ENCODE measurements around the gene HHIPL1. TPM values are rescaled to one million over a fixed set of nuclear protein-coding genes. Genes with fewer than 3 reads are reported as not detected.

Gene HHIPL1
- total and polyA plus RNA-seq, 4 donors, result 0.31 to 4.0 (median 1.1) TPM

DNA sequence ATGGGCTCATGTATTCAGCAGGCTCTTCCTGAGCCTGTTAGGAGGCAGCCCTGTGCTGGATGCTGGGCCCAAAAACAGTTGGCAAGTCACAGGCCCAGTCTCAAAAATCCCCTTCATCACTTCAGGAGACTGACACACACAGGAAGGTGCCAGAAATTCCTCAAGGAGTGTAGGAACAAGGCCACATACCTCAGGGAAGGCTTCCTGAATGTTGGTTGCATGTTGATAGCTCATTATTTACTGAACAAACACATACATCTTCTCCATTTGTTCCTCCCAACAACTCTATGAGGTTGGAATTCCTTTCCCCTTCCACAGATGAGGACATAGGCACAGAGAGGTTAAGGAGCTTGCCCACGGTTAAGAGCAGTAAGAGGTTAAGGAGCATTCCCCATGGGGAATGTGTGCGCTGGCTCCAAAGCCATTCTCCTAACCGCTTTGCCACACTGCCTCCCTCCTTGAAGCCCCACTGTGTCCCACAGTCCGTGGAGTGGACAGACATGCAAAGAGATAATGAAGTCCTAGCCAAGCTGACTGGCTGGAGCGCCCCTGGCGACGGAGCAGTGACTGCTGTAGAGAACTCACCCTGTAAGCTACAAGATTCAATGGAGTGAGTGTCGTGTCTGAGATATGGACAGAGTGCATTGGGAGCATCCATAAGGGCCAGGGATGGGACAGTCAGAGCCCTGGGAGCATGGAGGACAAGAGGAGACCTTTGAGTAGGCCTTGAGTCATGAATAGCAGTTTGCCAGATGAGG lies 3.3 kb downstream of the HHIPL1 start:
- Histone ChIP-seq H3K9me3 (ENCODE audit: control insufficient read depth in 4 of 4, insufficient read depth in 3 of 4, low read length in 3 of 4) (peaks cover 0 to 3% (median 0%) of the 10 kb centered on the region in 4 donors), H3K36me3 (ENCODE audit: control insufficient read depth in 4 of 4, insufficient read depth in 4 of 4, low read length in 4 of 4) (no peaks in the 10 kb centered on the region), H3K27me3 (ENCODE audit: control insufficient read depth in 3 of 3, insufficient read depth in 3 of 3, low read length in 2 of 3) (peaks cover 0 to 3% (median 0%) of the 10 kb centered on the region in 3 donors), H3K27ac (ENCODE audit: low read depth in 1 of 2, low read length in 1 of 2) (no peak overlapping the region), H3K9ac (ENCODE audit: insufficient read depth in 1 of 2, low read length in 2 of 2) (no peak overlapping the region), H3K4me1 (ENCODE audit: control insufficient read depth in 5 of 5, insufficient read depth in 5 of 5, low read length in 5 of 5) (peaks cover 0 to 11% (median 8%) of the 10 kb centered on the region in 5 donors), H3K4me3 (no peak overlapping the region)
- no peak for ATAC-seq (ENCODE audit: insufficient read depth, low FRiP score)
- TF ChIP-seq, protein P1, sequence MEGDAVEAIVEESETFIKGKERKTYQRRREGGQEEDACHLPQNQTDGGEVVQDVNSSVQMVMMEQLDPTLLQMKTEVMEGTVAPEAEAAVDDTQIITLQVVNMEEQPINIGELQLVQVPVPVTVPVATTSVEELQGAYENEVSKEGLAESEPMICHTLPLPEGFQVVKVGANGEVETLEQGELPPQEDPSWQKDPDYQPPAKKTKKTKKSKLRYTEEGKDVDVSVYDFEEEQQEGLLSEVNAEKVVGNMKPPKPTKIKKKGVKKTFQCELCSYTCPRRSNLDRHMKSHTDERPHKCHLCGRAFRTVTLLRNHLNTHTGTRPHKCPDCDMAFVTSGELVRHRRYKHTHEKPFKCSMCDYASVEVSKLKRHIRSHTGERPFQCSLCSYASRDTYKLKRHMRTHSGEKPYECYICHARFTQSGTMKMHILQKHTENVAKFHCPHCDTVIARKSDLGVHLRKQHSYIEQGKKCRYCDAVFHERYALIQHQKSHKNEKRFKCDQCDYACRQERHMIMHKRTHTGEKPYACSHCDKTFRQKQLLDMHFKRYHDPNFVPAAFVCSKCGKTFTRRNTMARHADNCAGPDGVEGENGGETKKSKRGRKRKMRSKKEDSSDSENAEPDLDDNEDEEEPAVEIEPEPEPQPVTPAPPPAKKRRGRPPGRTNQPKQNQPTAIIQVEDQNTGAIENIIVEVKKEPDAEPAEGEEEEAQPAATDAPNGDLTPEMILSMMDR (IDR thresholded peaks at IDR 0.05; ENCODE audit: control extremely low read depth, extremely low read depth), result no peak
- 85 to 88% methylated on average over 8 of the region's 8 CpGs for WGBS, 2 donors
- DNase-seq, result no peak

DNA sequence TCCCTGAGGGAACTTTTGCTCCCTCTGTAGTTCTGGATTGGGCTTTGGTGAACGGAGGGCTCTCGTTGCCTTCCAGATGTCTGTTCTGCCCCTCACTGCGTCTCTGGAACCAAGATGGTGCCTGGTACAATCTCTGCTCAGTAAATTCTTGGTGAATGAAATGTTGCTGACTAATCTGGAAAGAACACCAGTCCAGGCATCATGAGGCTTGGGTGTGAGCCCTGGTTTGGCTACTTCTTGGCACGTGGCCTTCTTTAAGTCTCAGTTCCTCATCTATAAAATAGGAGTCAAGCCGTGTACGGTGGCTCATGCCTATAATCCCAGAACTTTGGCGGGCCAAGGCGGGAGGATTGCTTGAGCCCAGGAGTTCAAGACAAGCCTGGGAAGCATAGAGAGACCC lies 4.3 kb downstream of the HHIPL1 start:
- no peak for ATAC-seq (ENCODE audit: insufficient read depth, low FRiP score)
- no peak overlapping the region for H3K27ac ChIP-seq (ENCODE audit: low read depth in 1 of 2, low read length in 1 of 2)

DNA sequence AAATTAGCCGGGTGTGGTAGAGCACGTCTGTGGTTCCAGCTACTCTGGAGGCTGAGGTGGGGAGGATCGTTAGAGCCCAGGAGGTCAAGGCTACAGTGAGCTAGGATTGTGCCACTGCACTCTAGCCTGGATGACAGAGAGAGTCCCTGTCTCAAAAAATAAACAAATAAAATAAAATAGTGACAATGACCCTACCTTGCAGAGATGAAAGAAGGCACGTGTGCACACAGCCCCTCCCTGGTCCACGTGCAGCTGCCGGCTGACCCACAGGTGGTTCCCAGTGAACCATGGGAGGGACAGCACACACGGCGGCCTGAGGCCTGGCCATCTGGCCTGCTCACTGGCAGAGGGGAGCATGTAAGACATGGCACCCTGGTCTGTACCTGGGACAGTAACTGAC lies 4.7 kb downstream of the HHIPL1 start:
- no peak overlapping the region for H3K27ac ChIP-seq (ENCODE audit: low read depth in 1 of 2, low read length in 1 of 2)
- ATAC-seq (ENCODE audit: insufficient read depth, low FRiP score), result no peak
- H3K9ac ChIP-seq (ENCODE audit: insufficient read depth in 1 of 2, low read length in 2 of 2), result no peak overlapping the region
- TF ChIP-seq, protein P1 (IDR thresholded peaks at IDR 0.05; ENCODE audit: control extremely low read depth, extremely low read depth), result no peak
- H3K4me3 ChIP-seq, result no peak overlapping the region
- H3K9me3 ChIP-seq (ENCODE audit: control insufficient read depth in 4 of 4, insufficient read depth in 3 of 4, low read length in 3 of 4), result peaks cover 0 to 3% (median 0%) of the 10 kb centered on the region in 4 donors
- no peak for DNase-seq
- H3K4me1 ChIP-seq (ENCODE audit: control insufficient read depth in 5 of 5, insufficient read depth in 5 of 5, low read length in 5 of 5), result peaks cover 0 to 11% (median 8%) of the 10 kb centered on the region in 5 donors
- no peaks in the 10 kb centered on the region for H3K36me3 ChIP-seq (ENCODE audit: control insufficient read depth in 4 of 4, insufficient read depth in 4 of 4, low read length in 4 of 4)
- H3K27me3 ChIP-seq (ENCODE audit: control insufficient read depth in 3 of 3, insufficient read depth in 3 of 3, low read length in 2 of 3), result peaks cover 0 to 3% (median 0%) of the 10 kb centered on the region in 3 donors
- 89 to 90% methylated on average over 8 of the region's 8 CpGs for WGBS, 2 donors

More for the DNA sequence above, 4.3 kb downstream of the HHIPL1 start:
- Histone ChIP-seq H3K36me3 (ENCODE audit: control insufficient read depth in 4 of 4, insufficient read depth in 4 of 4, low read length in 4 of 4) (no peaks in the 10 kb centered on the region), H3K9ac (ENCODE audit: insufficient read depth in 1 of 2, low read length in 2 of 2) (no peak overlapping the region), H3K27me3 (ENCODE audit: control insufficient read depth in 3 of 3, insufficient read depth in 3 of 3, low read length in 2 of 3) (peaks cover 0 to 3% (median 0%) of the 10 kb centered on the region in 3 donors), H3K4me1 (ENCODE audit: control insufficient read depth in 5 of 5, insufficient read depth in 5 of 5, low read length in 5 of 5) (peaks cover 0 to 11% (median 8%) of the 10 kb centered on the region in 5 donors), H3K4me3 (no peak overlapping the region), H3K9me3 (ENCODE audit: control insufficient read depth in 4 of 4, insufficient read depth in 3 of 4, low read length in 3 of 4) (peaks cover 0 to 3% (median 0%) of the 10 kb centered on the region in 4 donors)
- 83 to 95% methylated on average over 8 of the region's 8 CpGs for WGBS, 2 donors
- no peak for DNase-seq
- TF ChIP-seq, protein P1 (IDR thresholded peaks at IDR 0.05; ENCODE audit: control extremely low read depth, extremely low read depth), result no peak
